Activated CD8-positive, alpha-beta T cell treated with anti-CD3 and anti-CD28 coated beads for 36 hours (primary cell): ENCODE results near the gene IKZF1. TPM values are rescaled to one million over a fixed set of nuclear protein-coding genes. Genes with fewer than 3 reads are reported as not detected.
A peak's percentile ranks its signal among the peaks of the same experiment; 100 is the strongest.

Experiments
- ATAC-seq: fragments of 200-7000 bp; cut with Tn5 transposase; one replicate; pipeline ENCODE4 v1.10.0; 2021; ENCODE audit warnings: mild to moderate bottlenecking, moderate library complexity
- CTCF ChIA-PET: fragments of 350-600 bp; sonication (Branson Sonifier 250); formaldehyde crosslinking; loops from one replicate; lab custom pipeline; 2021; ENCODE audit warnings: antibody characterized with exemption; lab: Charles Lee
- POLR2A ChIA-PET: fragments of 350-600 bp; sonication (Branson Sonifier 250); formaldehyde crosslinking; loops from one replicate; lab custom pipeline; 2021; ENCODE audit warnings: antibody characterized with exemption; lab: Charles Lee
- DNase-seq: peaks from one replicate; pipeline ENCODE4 v3.0.0-alpha.2; 2020
- H3K27ac Mint-ChIP-seq: one replicate; pipeline ENCODE4 v1.8.0; 2021; ENCODE audit warnings: mild to moderate bottlenecking, mixed read lengths
- H3K27me3 Mint-ChIP-seq: one replicate; pipeline ENCODE4 v1.8.0; 2021; ENCODE audit warnings: mixed read lengths
- H3K36me3 Mint-ChIP-seq: one replicate; pipeline ENCODE4 v1.8.0; 2021; ENCODE audit warnings: low read depth, mixed read lengths
- H3K4me1 Mint-ChIP-seq: one replicate; pipeline ENCODE4 v1.8.0; 2021; ENCODE audit warnings: low read depth, mixed read lengths
- H3K4me3 Mint-ChIP-seq: one replicate; pipeline ENCODE4 v1.8.0; 2021; ENCODE audit warnings: mild to moderate bottlenecking, moderate library complexity, mixed read lengths
- H3K9me3 Mint-ChIP-seq: one replicate; pipeline ENCODE4 v1.8.0; 2021; ENCODE audit warnings: mixed read lengths
- CTCF ChIP-seq: fragments of 200-600 bp; IDR thresholded peaks from one replicate; pipeline ENCODE4 v1.8.0; 2022; ENCODE audit warnings: antibody characterized with exemption, mild to moderate bottlenecking
- intact Hi-C: fragments of 100-400 bp; cut with micrococcal nuclease; formaldehyde crosslinking; loops from one replicate; pipeline ENCODE4 v1.10.0; 2022
- total RNA-seq, 2 experiments: library from RNA; stranded (reverse); gene quantifications; one replicate each; pipeline ENCODE4 v1.2.3, GENCODE V29; 2021

IKZF1 gene
- total RNA-seq, 2 experiments from 2014 or later = 277 to 295 TPM

GRCh38 chr7:50431316-50431715, 126.8 kb downstream of the IKZF1 start:
- ATAC-seq (no peak), DNase-seq (no peak)
- Mint-ChIP-seq H3K4me3 (no peak overlapping the region), H3K27ac (no peak overlapping the region), H3K36me3 (peaks cover 2% of the 10 kb centered on the region), H3K9me3 (no peaks in the 10 kb centered on the region), H3K27me3 (no peaks in the 10 kb centered on the region), H3K4me1 (no peaks in the 10 kb centered on the region)
- POLR2A ChIA-PET = no interaction called here
- CTCF ChIA-PET = no interaction called here
- intact Hi-C loops = no loop called here
- TF ChIP-seq CTCF = no peak

GRCh38 chr7:50431722-50432305, 127.3 kb downstream of the IKZF1 start:
- no peak overlapping the region for H3K4me3 Mint-ChIP-seq
- DNase-seq = no peak
- H3K36me3 Mint-ChIP-seq = peaks cover 4% of the 10 kb centered on the region
- H3K27ac Mint-ChIP-seq = no peak overlapping the region
- intact Hi-C loops = no loop called here
- ChIA-PET POLR2A (no interaction called here), CTCF (no interaction called here)
- no peaks in the 10 kb centered on the region for H3K4me1 Mint-ChIP-seq
- ATAC-seq = no peak
- no peaks in the 10 kb centered on the region for H3K27me3 Mint-ChIP-seq
- no peaks in the 10 kb centered on the region for H3K9me3 Mint-ChIP-seq
- TF ChIP-seq CTCF = no peak

- Mint-ChIP-seq H3K4me1 (no peaks in the 10 kb centered on the region), H3K27me3 (no peaks in the 10 kb centered on the region), H3K9me3 (no peaks in the 10 kb centered on the region), H3K4me3 (no peak overlapping the region), H3K36me3 (peaks cover 40% of the 10 kb centered on the region), H3K27ac (no peak overlapping the region)
- ChIA-PET POLR2A (no interaction called here), CTCF (interaction anchor here (0.9 kb wide), 1 partner anchor 18 kb away, joined by 3 read pairs; no protein-coding TSS in a partner anchor)
- no peak for TF ChIP-seq CTCF
- intact Hi-C loops = no loop called here
- DNase-seq (no peak), ATAC-seq (no peak)
These were observed 131.8 kb downstream of the IKZF1 start for GRCh38 chr7:50436133-50436806.

- ChIA-PET POLR2A (interaction anchor here (0.7 to 1.5 kb wide), 4 partner anchors 9 to 327 kb away, joined by 3 to 5 read pairs (median 3); no protein-coding TSS in a partner anchor), CTCF (interaction anchor here (1.3 to 6.9 kb wide), 7 partner anchors 21 to 354 kb away, joined by 3 to 36 read pairs (median 6); partner anchors contain the start of gene ZPBP)
- no peak for TF ChIP-seq CTCF
- H3K9me3 Mint-ChIP-seq = no peaks in the 10 kb centered on the region
- peaks cover 48% of the 10 kb centered on the region for H3K36me3 Mint-ChIP-seq
- ATAC-seq (no peak), DNase-seq (peak; percentile 12)
- H3K4me1 Mint-ChIP-seq = peaks cover 58% of the 10 kb centered on the region
- no peaks in the 10 kb centered on the region for H3K27me3 Mint-ChIP-seq
- H3K4me3 Mint-ChIP-seq = no peak overlapping the region
- intact Hi-C loops = no loop called here
- H3K27ac Mint-ChIP-seq = no peak overlapping the region
These were observed 142.0 kb downstream of the IKZF1 start for GRCh38 chr7:50446542-50446960.

- Mint-ChIP-seq H3K4me3 (peak overlapping the region; percentile 92), H3K4me1 (peaks cover 50% of the 10 kb centered on the region), H3K27ac (peak overlapping the region; percentile 96), H3K9me3 (no peaks in the 10 kb centered on the region), H3K36me3 (peaks cover 36% of the 10 kb centered on the region), H3K27me3 (no peaks in the 10 kb centered on the region)
- TF ChIP-seq CTCF = no peak
- POLR2A ChIA-PET = interaction anchor here (0.6 kb wide), 1 partner anchor 329 kb away, joined by 3 read pairs; no protein-coding TSS in a partner anchor
- ATAC-seq (peak; percentile 22), DNase-seq (no peak)
- intact Hi-C loops = no loop called here
- CTCF ChIA-PET = interaction anchor here (1.5 to 6.9 kb wide), 5 partner anchors 19 to 306 kb away, joined by 4 to 36 read pairs (median 7); no protein-coding TSS in a partner anchor
These were observed 144.3 kb downstream of the IKZF1 start for GRCh38 chr7:50448823-50449222.
